Dedifferentiated amniotic fluid mesenchymal stem cell (primary cell): ENCODE data around the gene LCT.
A peak's percentile ranks its signal among the peaks of the same experiment; 100 is the strongest.
"Not testable (repeated sequence)": the region's sequence is repeated elsewhere in the genome, so short reads cannot be mapped to it uniquely, and the experiment has no call there.

Source experiments
- DNase-seq: peaks from one replicate; pipeline ENCODE4 v3.0.0-alpha.2; 2016; ENCODE audit errors: extremely low spot score

The LCT gene

GRCh38 chr2:135797497-135798274, 39.3 kb downstream of the LCT start:
- peak; percentile 61 for DNase-seq

- DNase-seq, result no peak
These were observed 40.4 kb downstream of the LCT start for GRCh38 chr2:135796606-135797005.

- not testable (repeated sequence) for DNase-seq
These were observed 41.3 kb downstream of the LCT start for GRCh38 chr2:135795641-135796040.

- no peak for DNase-seq
These were observed 44.4 kb downstream of the LCT start for GRCh38 chr2:135792401-135793150.

- DNase-seq, result no peak
These were observed 45.4 kb downstream of the LCT start for GRCh38 chr2:135791418-135792190.

GRCh38 chr2:135790423-135790822, 46.6 kb downstream of the LCT start:
- DNase-seq, result no peak

GRCh38 chr2:135786823-135787222, 50.2 kb downstream of the LCT start:
- peak; percentile 89 for DNase-seq

- no peak for DNase-seq
These were observed 52.0 kb downstream of the LCT start for GRCh38 chr2:135785032-135785431.

- no peak for DNase-seq
These were observed 53.5 kb downstream of the LCT start for GRCh38 chr2:135783439-135783838.

- DNase-seq, result no peak
These were observed 54.8 kb downstream of the LCT start for GRCh38 chr2:135782231-135782630.

- no peak for DNase-seq
These were observed 60.6 kb downstream of the LCT start for GRCh38 chr2:135776367-135776766.

GRCh38 chr2:135775420-135775819, 61.6 kb downstream of the LCT start:
- DNase-seq, result no peak

GRCh38 chr2:135773917-135774316, 63.1 kb downstream of the LCT start:
- DNase-seq, result no peak

GRCh38 chr2:135773319-135773718, 63.7 kb downstream of the LCT start:
- DNase-seq, result no peak

GRCh38 chr2:135768863-135769262, 68.1 kb downstream of the LCT start:
- no peak for DNase-seq

- DNase-seq, result no peak
These were observed 74.5 kb downstream of the LCT start for GRCh38 chr2:135762530-135762929.

GRCh38 chr2:135762022-135762421, 75.0 kb downstream of the LCT start:
- no peak for DNase-seq

- no peak for DNase-seq
These were observed 80.3 kb downstream of the LCT start for GRCh38 chr2:135756692-135757091.

GRCh38 chr2:135755573-135755972, 81.4 kb downstream of the LCT start:
- no peak for DNase-seq

- DNase-seq, result peak; percentile 52
These were observed 91.4 kb downstream of the LCT start for GRCh38 chr2:135745545-135745944.

- no peak for DNase-seq
These were observed 92.1 kb downstream of the LCT start for GRCh38 chr2:135744760-135745314.

- peak; percentile 21 for DNase-seq
These were observed 93.1 kb downstream of the LCT start for GRCh38 chr2:135743860-135744259.
